Erythroblast (primary cell): ENCODE data around the gene FAR1.

Experiments used
- GATA1 ChIP-seq: IDR thresholded peaks from 2 replicates; pipeline ENCODE4 v1.6.1; 2011; ENCODE audit warnings: low read depth, mild to moderate bottlenecking, control low read depth, low read length, moderate library complexity
- POLR2A ChIP-seq: IDR thresholded peaks from 2 replicates; pipeline ENCODE4 v1.6.1; 2011; ENCODE audit warnings: mild to moderate bottlenecking, low read length

DNA sequence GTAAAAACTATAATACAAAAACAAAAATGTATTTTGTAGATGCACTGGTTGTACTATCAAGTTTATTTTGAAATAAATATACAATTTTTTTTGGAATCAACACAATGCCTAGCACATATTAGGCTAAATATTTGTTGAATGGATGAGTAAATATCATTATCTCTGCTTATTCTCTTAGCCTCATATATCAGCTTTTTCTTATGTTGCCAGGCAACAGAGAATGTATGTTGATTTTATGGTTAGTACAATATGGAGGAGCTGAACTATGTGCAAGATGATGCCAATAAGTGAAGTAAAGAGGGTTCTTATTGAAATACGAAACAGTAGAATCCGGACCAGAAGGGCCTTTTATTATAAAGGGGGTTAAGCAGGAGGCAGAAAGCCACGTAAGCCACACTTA is 94.9 kb downstream of the FAR1 start:
- no peak for TF ChIP-seq POLR2A
- no peak for TF ChIP-seq GATA1
